Tibial artery (tissue), 4 donors: ENCODE results near the gene TULP4.

ENCODE experiments used
- DNase-seq, 2 donors: peaks; one replicate each; pipeline ENCODE4 v3.0.0-alpha.2; 2019
- H3K27ac ChIP-seq, 2 donors: fragments of 200-600 bp; sonication (generic) in 1 of 2; 1 replicate in 1 of 2; 2 replicates in 1 of 2; pipeline ENCODE4 v1.5.1; 2018 to 2019; ENCODE audit warnings: mild to moderate bottlenecking in 1 of 2
- H3K27me3 ChIP-seq, 2 donors: fragments of 200-600 bp; sonication (generic) in 1 of 2; one replicate each; pipeline versions ENCODE4 v1.5.1 to v1.6.0; 2016 to 2019
- H3K36me3 ChIP-seq, 3 donors: fragments of 200-600 bp; sonication (generic) in 2 of 3; one replicate each; pipeline ENCODE4 v1.5.1; 2016 to 2019; ENCODE audit warnings: mild to moderate bottlenecking in 2 of 3
- H3K4me1 ChIP-seq, 4 donors: fragments of 200-600 bp; sonication (generic) in 2 of 4; 1 replicate in 3 of 4; 2 replicates in 1 of 4; pipeline ENCODE4 v1.5.1; 2016 to 2019
- H3K4me3 ChIP-seq, 2 donors: fragments of 200-600 bp; sonication (generic) in 1 of 2; 1 replicate in 1 of 2; 2 replicates in 1 of 2; pipeline ENCODE4 v1.5.1; 2018 to 2019; ENCODE audit warnings: mild to moderate bottlenecking in 2 of 2
- H3K9me3 ChIP-seq, 3 donors: fragments of 200-600 bp; sonication (generic) in 1 of 3; one replicate each; pipeline ENCODE4 v1.5.1; 2016 to 2019
- CTCF ChIP-seq, 2 experiments: fragments of 200-600 bp in 1 of 2; fragments of 450-650 bp in 1 of 2; IDR thresholded peaks; one replicate each; pipeline ENCODE4 v1.5.1; 2017 to 2019; ENCODE audit warnings: antibody characterized with exemption in 2 of 2, mild to moderate bottlenecking in 1 of 2, moderate library complexity in 1 of 2
- intact Hi-C: fragments of 100-400 bp; cut with DNase I; formaldehyde crosslinking; loops from one replicate; pipeline ENCODE4 v1.15.0; 2023; ENCODE audit warnings: low total_unique reads

Gene TULP4

GRCh38 chr6:158327211-158327610, 14.9 kb downstream of the TULP4 start:
- H3K27ac ChIP-seq, result no peak overlapping the region
- no peak overlapping the region for H3K4me3 ChIP-seq
- no peak for TF ChIP-seq CTCF (IDR thresholded peaks at IDR 0.05)
- H3K4me1 ChIP-seq, result peaks cover 0 to 22% (median 8%) of the 10 kb centered on the region in 4 donors
- H3K9me3 ChIP-seq, result no peaks in the 10 kb centered on the region
- no peaks in the 10 kb centered on the region for H3K36me3 ChIP-seq
- intact Hi-C loops, result no loop called here
- no peak for DNase-seq
- no peaks in the 10 kb centered on the region for H3K27me3 ChIP-seq

DNA sequence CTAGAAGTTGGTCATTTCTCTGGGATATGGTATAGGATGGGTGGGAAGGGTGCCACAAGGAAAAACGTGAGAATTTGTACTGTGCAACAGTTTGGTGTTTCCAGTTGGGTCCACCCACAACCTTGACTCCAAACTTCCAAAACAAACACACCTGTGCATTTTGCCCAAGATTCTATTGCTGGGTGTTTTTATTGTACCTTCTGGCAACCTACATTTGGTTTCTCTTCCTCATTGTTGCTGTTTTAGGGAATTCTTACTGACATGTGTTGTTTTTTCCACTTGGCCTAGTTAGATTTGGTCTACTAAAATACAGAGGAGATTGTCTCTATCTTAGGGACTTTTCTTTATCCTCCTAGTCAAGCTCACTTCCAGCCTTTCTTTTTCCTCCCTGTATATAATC, 16.7 kb downstream of the TULP4 start:
- no peak for DNase-seq
- intact Hi-C loops, result no loop called here
- H3K4me3 ChIP-seq, result no peak overlapping the region
- no peaks in the 10 kb centered on the region for H3K9me3 ChIP-seq
- H3K27me3 ChIP-seq, result no peaks in the 10 kb centered on the region
- H3K36me3 ChIP-seq, result no peaks in the 10 kb centered on the region
- peaks cover 0 to 6% (median 2%) of the 10 kb centered on the region in 4 donors for H3K4me1 ChIP-seq
- no peak for TF ChIP-seq CTCF (IDR thresholded peaks at IDR 0.05)
- H3K27ac ChIP-seq, result no peak overlapping the region

DNA sequence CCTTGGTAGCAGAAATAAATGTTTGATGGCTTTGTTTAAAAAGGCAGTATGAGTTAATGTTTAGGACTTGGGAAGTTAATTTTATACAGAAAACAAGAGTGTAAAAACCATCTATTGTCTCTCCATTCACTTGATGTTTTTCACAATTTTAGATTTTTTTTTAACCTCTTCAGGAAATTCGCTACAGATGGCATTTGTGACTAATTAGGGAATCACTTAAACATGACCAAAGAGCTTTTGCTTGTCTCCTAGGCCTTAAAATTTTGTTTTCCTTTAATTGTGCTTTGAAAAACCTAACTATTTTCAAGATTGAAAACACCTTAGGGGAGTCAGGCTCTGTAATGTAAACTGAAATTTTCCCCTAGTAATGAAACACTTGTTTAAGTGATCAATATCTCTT, 17.3 kb downstream of the TULP4 start:
- Histone ChIP-seq H3K4me3 (no peak overlapping the region), H3K36me3 (no peaks in the 10 kb centered on the region), H3K4me1 (peaks cover 0 to 6% (median 2%) of the 10 kb centered on the region in 4 donors), H3K27ac (no peak overlapping the region), H3K27me3 (no peaks in the 10 kb centered on the region), H3K9me3 (no peaks in the 10 kb centered on the region)
- no peak for TF ChIP-seq CTCF (IDR thresholded peaks at IDR 0.05)
- intact Hi-C loops, result no loop called here
- no peak for DNase-seq

GRCh38 chr6:158330016-158330415, 17.8 kb downstream of the TULP4 start:
- Histone ChIP-seq H3K36me3 (no peaks in the 10 kb centered on the region), H3K4me3 (no peak overlapping the region), H3K27me3 (no peaks in the 10 kb centered on the region), H3K4me1 (peaks cover 0 to 6% (median 2%) of the 10 kb centered on the region in 4 donors), H3K9me3 (no peaks in the 10 kb centered on the region), H3K27ac (no peak overlapping the region)
- intact Hi-C loops, result no loop called here
- TF ChIP-seq CTCF (IDR thresholded peaks at IDR 0.05), result no peak
- DNase-seq, result no peak

GRCh38 chr6:158332237-158332636, 20.0 kb downstream of the TULP4 start:
- TF ChIP-seq CTCF (IDR thresholded peaks at IDR 0.05), result no peak
- H3K36me3 ChIP-seq, result no peaks in the 10 kb centered on the region
- H3K27me3 ChIP-seq, result no peaks in the 10 kb centered on the region
- intact Hi-C loops, result no loop called here
- H3K4me3 ChIP-seq, result no peak overlapping the region
- H3K4me1 ChIP-seq, result peaks cover 0 to 6% (median 0%) of the 10 kb centered on the region in 4 donors
- no peak overlapping the region for H3K27ac ChIP-seq
- no peaks in the 10 kb centered on the region for H3K9me3 ChIP-seq
- DNase-seq, result no peak

DNA sequence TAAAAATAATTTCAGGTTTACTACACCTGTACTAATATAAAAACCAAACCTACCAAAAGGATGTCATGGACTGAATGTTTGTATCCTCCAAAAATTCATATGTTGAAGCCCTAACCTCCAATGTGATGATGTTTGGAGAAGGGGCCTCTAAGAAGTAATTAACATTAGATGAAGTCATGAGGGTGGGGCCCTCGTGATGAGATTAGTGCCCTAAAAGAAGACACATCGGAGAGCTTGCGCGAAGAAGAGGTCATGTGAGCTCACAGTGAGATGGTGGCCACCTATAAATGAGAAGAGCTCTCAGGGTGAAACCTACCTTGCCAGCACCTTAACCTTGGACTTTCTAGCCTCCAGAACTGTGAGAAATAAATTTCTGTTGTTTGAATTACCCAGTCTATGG, 20.8 kb downstream of the TULP4 start:
- Histone ChIP-seq H3K36me3 (no peaks in the 10 kb centered on the region), H3K9me3 (no peaks in the 10 kb centered on the region), H3K4me1 (peaks cover 0 to 6% (median 0%) of the 10 kb centered on the region in 4 donors), H3K27ac (no peak overlapping the region), H3K4me3 (no peak overlapping the region), H3K27me3 (no peaks in the 10 kb centered on the region)
- no peak for DNase-seq
- no peak for TF ChIP-seq CTCF (IDR thresholded peaks at IDR 0.05)
- intact Hi-C loops, result no loop called here
